ENCODE results near the gene ZNF460. TPM values are rescaled to one million over a fixed set of nuclear protein-coding genes. Genes with fewer than 3 reads are reported as not detected.

Gene ZNF460
- total and polyA plus RNA-seq, 2 of the 13 experiments (the other 11 are each of a cell fraction or from before 2014, with no cell fraction given) = 14.5 to 44.8 TPM

DNA sequence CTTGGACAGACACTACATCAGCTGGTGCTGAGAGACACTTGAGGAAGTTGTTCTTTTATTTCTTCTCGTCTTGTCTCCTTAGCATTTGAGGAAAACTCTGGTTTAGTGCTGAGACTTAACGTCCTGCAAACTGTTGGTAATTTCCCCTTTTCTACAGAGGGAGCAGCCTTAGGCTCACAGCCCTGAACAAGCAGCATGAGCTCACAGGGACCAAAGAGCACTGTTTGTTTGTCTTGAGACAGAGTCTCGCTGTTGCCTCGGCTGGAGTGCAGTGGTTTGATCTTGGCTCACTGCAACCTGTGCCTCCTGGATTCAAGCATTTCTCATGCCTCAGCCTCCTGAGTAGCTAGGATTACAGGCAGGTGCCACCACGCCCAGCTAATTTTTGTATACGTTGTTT is 34.3 kb upstream of the ZNF460 start (continued):
- TF ChIP-seq, protein P1, sequence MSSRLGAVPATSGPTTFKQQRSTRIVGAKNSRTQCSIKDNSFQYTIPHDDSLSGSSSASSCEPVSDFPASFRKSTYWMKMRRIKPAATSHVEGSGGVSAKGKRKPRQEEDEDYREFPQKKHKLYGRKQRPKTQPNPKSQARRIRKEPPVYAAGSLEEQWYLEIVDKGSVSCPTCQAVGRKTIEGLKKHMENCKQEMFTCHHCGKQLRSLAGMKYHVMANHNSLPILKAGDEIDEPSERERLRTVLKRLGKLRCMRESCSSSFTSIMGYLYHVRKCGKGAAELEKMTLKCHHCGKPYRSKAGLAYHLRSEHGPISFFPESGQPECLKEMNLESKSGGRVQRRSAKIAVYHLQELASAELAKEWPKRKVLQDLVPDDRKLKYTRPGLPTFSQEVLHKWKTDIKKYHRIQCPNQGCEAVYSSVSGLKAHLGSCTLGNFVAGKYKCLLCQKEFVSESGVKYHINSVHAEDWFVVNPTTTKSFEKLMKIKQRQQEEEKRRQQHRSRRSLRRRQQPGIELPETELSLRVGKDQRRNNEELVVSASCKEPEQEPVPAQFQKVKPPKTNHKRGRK (CRISPR knock-in tag; IDR thresholded peaks at IDR 0.05) = no peak
- TF ChIP-seq FOXO1 (CRISPR knock-in tag; IDR thresholded peaks at IDR 0.05) (peak; percentile 51; the same call in 1 of the 2 replicates), FOXA3 (CRISPR knock-in tag; IDR thresholded peaks at IDR 0.05) (peak; percentile 68), ARNTL (CRISPR knock-in tag; IDR thresholded peaks at IDR 0.05) (0 out of 2 replicates have a peak, but pooled peaks have one; percentile 30), RFXANK (CRISPR knock-in tag; IDR thresholded peaks at IDR 0.05) (no peak), ZNF83 (CRISPR knock-in tag; IDR thresholded peaks at IDR 0.05; ENCODE audit: borderline replicate concordance) (no peak), IRX3 (CRISPR knock-in tag; IDR thresholded peaks at IDR 0.05; ENCODE audit: borderline replicate concordance, low read depth) (no peak), ZSCAN12 (CRISPR knock-in tag; IDR thresholded peaks at IDR 0.05) (no peak), EP300 (IDR thresholded peaks at IDR 0.05; ENCODE audit: low read depth in 2 of 2, low read length in 2 of 2) (peak in 1 of 2 experiments; percentile 37; a peak in 1 of 4 replicates), EP300 (CRISPR knock-in tag; IDR thresholded peaks at IDR 0.05; ENCODE audit: borderline replicate concordance) (no peak), HNF4A (CRISPR knock-in tag; IDR thresholded peaks at IDR 0.05) (peak; percentile 93), HDAC2 (CRISPR knock-in tag; IDR thresholded peaks at IDR 0.05) (peak; percentile 56; the same call in 1 of the 2 replicates), ZNF264 (CRISPR knock-in tag; IDR thresholded peaks at IDR 0.05) (no peak), ZNF460 (CRISPR knock-in tag; IDR thresholded peaks at IDR 0.05; ENCODE audit: borderline replicate concordance) (peak; percentile 72; the same call in 1 of the 2 replicates), GATAD1 (CRISPR knock-in tag; IDR thresholded peaks at IDR 0.05) (peak; percentile 41), NPAS2 (CRISPR knock-in tag; IDR thresholded peaks at IDR 0.05; ENCODE audit: borderline replicate concordance) (no peak), KDM1A (CRISPR knock-in tag; IDR thresholded peaks at IDR 0.05) (no peak), KDM6A (CRISPR knock-in tag; IDR thresholded peaks at IDR 0.05; ENCODE audit: low read depth) (0 out of 2 replicates have a peak, but pooled peaks have one; percentile 48), CHCHD3 (CRISPR knock-in tag; IDR thresholded peaks at IDR 0.05) (no peak), ZNF570 (CRISPR knock-in tag; IDR thresholded peaks at IDR 0.05; ENCODE audit: borderline replicate concordance) (no peak)
- TF ChIP-seq, protein P2, sequence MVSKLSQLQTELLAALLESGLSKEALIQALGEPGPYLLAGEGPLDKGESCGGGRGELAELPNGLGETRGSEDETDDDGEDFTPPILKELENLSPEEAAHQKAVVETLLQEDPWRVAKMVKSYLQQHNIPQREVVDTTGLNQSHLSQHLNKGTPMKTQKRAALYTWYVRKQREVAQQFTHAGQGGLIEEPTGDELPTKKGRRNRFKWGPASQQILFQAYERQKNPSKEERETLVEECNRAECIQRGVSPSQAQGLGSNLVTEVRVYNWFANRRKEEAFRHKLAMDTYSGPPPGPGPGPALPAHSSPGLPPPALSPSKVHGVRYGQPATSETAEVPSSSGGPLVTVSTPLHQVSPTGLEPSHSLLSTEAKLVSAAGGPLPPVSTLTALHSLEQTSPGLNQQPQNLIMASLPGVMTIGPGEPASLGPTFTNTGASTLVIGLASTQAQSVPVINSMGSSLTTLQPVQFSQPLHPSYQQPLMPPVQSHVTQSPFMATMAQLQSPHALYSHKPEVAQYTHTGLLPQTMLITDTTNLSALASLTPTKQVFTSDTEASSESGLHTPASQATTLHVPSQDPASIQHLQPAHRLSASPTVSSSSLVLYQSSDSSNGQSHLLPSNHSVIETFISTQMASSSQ (IDR thresholded peaks at IDR 0.05; ENCODE audit: low read depth) = no peak
- TF ChIP-seq, protein P2 (CRISPR knock-in tag; IDR thresholded peaks at IDR 0.05; ENCODE audit: borderline replicate concordance) = no peak
- TF ChIP-seq, protein P3, sequence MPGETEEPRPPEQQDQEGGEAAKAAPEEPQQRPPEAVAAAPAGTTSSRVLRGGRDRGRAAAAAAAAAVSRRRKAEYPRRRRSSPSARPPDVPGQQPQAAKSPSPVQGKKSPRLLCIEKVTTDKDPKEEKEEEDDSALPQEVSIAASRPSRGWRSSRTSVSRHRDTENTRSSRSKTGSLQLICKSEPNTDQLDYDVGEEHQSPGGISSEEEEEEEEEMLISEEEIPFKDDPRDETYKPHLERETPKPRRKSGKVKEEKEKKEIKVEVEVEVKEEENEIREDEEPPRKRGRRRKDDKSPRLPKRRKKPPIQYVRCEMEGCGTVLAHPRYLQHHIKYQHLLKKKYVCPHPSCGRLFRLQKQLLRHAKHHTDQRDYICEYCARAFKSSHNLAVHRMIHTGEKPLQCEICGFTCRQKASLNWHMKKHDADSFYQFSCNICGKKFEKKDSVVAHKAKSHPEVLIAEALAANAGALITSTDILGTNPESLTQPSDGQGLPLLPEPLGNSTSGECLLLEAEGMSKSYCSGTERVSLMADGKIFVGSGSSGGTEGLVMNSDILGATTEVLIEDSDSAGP (CRISPR knock-in tag; IDR thresholded peaks at IDR 0.05; ENCODE audit: borderline replicate concordance) = no peak
- TF ChIP-seq, protein P4, sequence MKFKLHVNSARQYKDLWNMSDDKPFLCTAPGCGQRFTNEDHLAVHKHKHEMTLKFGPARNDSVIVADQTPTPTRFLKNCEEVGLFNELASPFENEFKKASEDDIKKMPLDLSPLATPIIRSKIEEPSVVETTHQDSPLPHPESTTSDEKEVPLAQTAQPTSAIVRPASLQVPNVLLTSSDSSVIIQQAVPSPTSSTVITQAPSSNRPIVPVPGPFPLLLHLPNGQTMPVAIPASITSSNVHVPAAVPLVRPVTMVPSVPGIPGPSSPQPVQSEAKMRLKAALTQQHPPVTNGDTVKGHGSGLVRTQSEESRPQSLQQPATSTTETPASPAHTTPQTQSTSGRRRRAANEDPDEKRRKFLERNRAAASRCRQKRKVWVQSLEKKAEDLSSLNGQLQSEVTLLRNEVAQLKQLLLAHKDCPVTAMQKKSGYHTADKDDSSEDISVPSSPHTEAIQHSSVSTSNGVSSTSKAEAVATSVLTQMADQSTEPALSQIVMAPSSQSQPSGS (CRISPR knock-in tag; IDR thresholded peaks at IDR 0.05) = peak; percentile 93
